GM18505 (cell line): Measurements from ENCODE around the gene PEX14.
"Not testable (repeated sequence)": the region's sequence is repeated elsewhere in the genome, so short reads cannot be mapped to it uniquely, and the experiment has no call there.

ENCODE experiments used
- ATAC-seq: cut with Tn5 transposase; IDR thresholded peaks from one replicate; pipeline ENCODE4 v1.9.1; 2021; ENCODE audit not compliant: unreplicated experiment
- POLR2A ChIP-seq: IDR thresholded peaks from 4 replicates; pipeline ENCODE4 v1.6.1; 2011; ENCODE audit warnings: borderline replicate concordance; ENCODE audit not compliant: insufficient read depth, insufficient read length; ENCODE audit errors: extremely low read depth

PEX14 gene

DNA sequence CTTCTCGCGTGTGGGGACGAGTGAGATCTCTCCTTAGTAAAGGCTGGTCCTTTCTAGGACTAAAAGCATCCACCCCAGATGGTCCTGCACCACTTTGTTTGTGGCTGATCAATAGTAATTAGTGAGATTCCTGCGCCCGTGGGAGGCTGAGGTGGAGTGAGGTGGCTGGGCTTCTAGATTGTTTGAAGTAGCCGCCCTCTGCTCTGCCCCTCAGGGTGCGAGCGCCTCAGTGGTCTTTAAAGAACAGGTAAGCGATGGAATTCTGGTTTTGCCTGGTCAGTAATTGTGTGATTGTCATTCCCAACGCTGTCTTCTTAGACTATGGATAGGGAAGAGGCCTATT lies 20.7 kb downstream of the PEX14 start:
- TF ChIP-seq POLR2A: no peak
- no peak for ATAC-seq

DNA sequence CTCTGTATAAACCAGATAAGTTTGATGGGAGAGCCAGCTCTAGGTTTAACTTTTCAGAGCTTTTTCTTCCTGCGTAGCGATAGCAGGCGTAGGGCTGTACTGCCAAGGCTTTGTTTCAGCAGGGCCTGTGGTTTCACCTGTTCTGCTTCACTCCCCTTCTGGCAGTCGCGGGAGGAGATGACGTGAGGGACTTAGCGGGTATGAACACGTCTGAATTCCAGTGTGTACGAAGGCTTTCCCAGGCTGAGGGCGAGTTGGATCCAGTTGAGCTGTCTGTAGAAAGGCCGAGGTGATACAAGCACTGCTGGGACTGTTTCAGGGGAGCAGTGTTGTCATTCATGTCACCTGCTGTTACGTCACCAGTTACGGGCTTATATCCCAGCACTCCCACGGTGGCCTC lies 21.2 kb downstream of the PEX14 start:
- no peak for ATAC-seq
- no peak for TF ChIP-seq POLR2A

DNA sequence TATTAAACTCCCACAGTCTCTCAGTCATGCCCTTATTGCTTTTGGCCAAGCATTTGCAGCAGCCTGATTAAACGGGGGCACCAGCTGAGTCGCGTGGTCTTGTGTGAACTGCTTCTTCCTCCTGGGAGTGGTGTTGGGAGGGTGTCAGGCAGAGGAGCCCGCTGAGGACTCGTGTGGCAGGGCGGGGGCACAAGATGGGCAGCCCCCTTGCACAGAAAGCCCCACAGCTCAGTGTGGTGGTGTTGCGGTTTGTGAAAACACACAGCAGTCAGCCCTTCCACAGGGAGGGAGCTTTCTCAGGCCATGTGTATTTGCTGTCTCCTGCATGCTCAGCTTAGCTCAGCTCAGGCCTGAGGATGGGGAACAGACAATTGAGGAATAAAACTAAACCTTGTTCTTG lies 22.4 kb downstream of the PEX14 start:
- ATAC-seq: no peak
- no peak for TF ChIP-seq POLR2A

DNA sequence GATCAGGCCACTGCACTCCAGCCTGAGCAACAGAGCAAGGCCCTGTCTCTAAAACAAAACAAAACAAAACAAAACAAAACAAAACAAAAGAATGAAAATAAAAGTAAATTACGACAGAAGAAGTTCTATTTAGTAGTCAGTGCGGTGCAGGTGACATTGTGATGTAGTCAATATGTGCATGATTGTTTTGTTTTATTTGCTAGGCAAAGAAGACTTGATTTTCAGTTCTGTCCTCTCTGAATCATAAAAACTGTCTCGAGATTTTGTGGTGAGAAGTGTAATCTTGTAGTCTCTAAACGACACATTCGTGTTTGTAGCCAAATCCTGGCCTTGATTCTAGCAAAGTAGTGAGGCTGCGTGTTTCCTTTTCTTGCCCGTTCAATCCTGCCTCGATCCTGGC lies 23.5 kb downstream of the PEX14 start:
- ATAC-seq: no peak
- TF ChIP-seq POLR2A: no peak

DNA sequence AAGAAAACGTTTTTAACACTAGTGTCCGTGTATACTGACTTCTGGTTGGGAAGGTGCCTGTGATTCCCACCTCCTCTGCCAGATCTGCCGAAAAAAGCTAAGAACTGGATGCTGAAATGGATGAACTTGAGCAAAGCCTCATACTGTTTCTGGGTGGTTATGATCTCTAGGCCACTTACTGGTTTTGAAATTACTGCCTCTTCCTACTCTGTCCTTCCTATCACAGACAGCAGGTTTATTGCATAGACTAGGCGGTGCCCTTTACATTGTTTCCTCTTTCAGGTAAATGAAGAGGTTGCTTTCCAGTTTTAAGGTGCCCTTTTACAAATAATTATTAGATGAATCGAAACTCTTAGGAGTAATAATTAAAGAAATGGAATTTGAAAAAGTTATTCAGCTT lies 27.5 kb downstream of the PEX14 start:
- TF ChIP-seq POLR2A: no peak
- ATAC-seq: no peak

DNA sequence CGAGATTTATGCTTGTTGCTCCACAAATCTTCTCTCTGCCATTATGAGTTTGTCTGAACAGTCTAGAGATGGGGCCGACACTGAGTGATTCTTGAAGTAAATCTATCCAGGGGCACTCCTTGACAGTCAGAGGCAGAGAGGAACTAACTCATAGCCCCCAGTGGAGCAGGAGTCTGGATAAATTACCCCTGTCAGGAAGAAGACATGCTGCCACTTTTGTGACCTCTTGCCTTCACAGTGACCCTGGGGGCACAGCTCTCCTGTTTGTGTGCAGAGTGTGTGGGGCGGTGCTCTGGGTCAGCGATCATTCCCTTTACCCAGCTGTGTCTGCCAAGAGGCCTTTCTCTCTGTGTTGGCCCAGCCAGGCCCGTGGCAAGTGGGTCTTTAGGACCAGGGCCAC lies 29.5 kb downstream of the PEX14 start:
- no peak for TF ChIP-seq POLR2A
- ATAC-seq: no peak

DNA sequence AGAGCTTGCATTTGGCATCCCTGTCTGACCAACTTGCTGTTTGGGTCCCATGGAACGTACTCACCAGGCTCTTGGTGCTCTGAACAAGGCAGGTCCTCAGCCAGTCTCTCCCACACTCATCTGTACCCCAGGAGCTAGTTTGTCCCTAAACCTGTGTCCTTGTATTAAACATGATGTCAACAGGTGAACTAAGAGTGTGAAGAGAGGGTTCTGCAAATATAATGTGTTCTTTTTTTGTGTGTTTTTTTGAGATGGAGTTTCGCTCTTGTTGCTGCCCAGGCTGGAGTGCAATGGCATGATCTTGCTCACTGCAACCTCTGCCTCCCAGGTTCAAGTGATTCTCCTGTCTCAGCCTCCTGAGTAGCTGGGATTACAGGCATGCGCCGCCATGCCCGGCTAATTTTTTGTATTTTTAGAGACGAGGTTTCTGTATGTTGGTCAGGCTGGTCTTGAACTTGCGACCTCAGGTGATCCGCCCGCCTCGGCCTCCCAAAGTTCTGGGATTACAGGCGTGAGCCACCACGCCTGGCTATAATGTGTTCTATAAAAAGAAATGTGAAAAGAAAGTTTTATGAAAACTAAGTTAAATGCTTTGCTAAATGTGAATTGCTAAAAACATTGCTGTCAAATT lies 31.4 kb downstream of the PEX14 start:
- ATAC-seq: not testable (repeated sequence)

DNA sequence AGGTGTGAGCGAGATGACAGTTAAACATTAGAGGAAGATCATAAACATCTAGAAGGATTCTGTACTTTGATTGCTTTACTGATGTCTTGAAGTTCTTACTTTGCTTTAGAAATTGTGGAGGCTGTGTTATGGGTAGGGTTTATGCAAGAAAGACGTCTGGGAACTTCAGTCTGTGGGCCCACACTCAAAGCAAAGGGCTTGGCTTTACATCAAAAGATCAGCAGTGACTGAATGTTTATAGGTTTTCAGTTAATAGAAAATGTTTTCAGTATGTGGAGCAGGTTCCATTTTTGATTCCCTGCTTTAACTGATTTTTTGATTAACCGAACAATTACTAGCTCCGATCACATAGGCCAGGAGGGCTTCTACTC lies 31.9 kb downstream of the PEX14 start:
- TF ChIP-seq POLR2A: no peak
- ATAC-seq: no peak

DNA sequence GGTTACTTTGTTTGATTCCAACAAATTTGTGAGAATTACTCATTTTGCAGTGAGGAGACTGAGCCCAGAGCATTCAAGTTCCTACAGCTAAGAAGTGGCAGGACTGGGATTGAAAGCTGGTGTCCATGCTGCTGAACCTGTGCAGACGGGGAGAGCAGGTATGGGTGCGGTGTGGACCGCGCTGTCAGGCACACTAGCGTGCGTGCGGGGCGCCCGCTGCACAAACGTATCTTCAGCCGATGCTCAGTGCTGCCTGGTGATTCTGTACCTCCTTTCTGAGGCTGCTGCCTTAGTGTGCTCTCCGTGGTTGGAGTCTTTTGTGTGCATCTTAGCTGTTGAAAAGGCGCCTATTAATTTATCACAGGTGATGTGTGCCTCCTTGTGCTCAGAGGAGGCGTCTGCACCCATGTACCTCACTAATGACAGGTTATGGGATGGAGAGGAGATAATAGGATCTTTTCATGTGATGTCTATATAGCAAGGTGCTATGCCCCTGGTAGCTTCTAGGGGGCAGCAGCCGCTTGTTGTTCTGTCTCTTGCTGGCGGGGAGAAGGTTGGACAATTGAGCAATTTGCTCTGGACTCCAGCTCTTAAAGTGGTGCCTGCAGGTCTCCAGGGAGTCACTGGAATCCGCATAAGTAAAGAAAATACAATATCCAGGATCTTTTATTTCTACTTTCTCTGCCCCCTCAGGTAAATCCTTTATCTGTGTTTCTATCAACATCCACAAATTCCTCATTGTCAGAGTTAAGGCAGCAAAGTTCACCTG lies 32.5 kb downstream of the PEX14 start:
- no peak for TF ChIP-seq POLR2A
- ATAC-seq: no peak

DNA sequence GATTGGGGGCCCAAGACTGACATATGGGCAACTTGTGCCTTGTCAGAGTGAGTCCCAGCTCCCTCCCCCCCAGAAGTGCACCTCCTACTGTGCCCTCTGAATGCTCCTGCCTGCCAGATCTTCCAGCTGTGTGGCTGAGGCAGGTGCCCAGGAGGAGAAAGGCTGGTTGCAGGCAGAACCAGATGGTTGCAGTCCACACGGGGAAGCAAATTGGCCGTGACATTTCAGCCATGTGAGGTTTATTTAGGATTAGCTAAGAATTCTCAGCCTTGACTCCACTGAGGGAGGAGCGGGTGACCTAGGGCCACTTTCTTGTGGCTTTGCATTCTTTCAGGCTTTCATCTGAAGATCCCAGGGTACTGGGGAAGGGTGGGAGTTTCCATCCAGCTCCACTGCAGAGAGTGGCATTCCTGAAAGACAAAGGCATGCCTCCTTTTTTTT lies 33.8 kb downstream of the PEX14 start:
- no peak for ATAC-seq
- TF ChIP-seq POLR2A: no peak

DNA sequence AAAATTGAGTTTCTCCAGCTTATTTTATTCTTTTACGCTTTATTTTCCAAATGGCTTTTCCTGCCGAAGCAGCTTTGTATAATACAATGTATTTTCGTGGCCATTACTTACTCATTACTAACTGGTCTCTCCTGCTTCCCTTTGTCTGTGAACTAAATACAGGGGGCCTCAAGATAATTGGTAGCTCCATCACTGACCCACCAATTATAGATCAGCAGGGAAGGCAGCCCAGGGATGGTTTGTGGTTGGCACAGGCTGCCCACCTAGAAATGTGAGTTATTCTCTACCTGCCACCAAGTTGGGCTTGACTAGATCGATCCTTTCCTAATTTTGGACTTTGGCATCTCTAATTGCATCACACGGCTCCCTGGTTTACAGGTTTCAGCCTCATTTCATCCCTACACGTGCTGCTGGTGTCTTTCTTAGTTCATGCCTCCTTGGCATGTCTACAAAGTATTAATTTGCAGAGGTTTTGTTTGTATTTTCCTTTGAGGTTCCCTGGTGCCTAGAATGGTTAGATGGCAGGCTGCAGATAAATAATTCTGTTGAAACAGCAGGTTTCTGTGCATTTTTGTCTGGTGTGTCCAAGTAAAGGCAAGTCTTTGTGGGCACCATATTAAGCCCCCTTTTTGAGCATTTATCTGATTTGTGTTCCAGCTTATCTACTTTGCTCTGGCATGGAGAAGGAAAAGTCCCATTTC lies 35.2 kb downstream of the PEX14 start:
- no peak for ATAC-seq
- no peak for TF ChIP-seq POLR2A

DNA sequence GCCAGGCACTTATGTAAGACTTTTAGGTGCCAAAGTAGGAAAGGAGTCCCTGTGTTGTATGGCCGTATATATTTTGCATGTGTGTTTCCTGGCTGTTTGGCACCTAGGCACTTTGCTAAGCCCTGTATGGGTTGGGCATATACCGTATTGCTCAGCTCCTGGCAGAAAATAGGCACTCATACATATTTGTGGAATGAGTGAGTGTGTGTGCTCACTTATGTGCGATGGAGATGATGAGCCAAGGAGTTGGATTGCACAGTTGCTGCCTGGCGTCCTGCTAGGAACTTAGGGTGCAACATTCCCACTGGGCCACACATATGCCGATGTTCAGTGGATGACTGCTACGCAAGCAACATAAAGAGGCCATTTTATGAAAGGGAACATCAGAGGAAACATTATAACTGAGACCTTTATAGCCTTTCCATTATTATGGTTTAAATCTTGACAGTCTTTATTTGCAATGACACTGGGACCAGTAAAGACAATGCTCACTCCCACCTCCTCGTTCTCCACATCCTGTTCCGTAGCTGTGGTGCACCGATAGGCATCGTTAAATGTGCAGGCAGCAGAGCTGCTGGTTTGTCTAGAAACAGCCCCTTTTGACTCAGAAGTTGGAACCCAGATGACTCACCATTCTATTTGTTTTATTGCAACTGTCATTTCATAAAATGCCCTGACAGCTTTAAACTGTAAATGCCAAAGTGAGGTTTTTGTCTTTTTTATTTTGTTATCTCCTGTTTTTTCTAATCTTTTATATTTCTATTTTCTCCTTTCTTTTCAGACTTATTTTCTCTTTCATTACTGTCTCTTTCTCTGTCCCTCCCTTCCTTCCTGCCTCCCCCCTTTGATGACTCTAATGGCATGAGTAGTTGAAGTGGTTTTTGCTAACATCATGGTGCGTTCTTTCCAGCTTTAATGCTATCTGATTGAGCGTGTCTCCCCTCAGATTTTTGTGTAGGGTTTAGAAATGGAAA lies 36.1 kb downstream of the PEX14 start:
- TF ChIP-seq POLR2A: no peak

DNA sequence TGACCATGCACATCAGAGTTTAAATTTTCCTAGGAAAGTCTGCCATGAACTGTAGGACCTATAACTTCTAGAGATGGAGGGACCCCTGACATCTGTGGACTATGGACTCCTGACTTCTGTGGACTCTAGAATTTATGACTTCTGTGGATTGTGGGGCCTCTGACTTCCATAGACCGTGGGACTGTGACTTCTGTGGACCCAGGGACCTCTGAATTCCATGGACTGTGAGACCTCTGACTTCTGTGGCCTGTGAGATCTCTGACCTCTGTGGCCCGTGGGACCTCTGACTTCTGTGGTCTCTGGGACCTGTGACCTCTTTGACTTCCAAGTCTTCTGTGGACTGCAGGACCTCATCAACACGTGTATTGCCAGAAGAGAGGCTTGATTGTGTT lies 36.7 kb downstream of the PEX14 start:
- no peak for ATAC-seq

More for the DNA sequence above, 36.1 kb downstream of the PEX14 start:
- no peak for ATAC-seq

More for the DNA sequence above, 36.7 kb downstream of the PEX14 start:
- no peak for TF ChIP-seq POLR2A
